AG09309 (cell line): ENCODE results near the gene UBE2Z.
"Not testable (repeated sequence)": the region's sequence is repeated elsewhere in the genome, so short reads cannot be mapped to it uniquely, and the experiment has no call there.

ENCODE experiments used
- DNase-seq: peaks from one replicate; pipeline ENCODE4 v3.0.0-alpha.2; 2010; ENCODE audit warnings: low read depth
- H3K4me3 ChIP-seq: 2 replicates; pipeline ENCODE4 v1.5.1; 2011; ENCODE audit warnings: mild to moderate bottlenecking, low read depth, low read length, moderate library complexity; ENCODE audit not compliant: control insufficient read depth
- TF ChIP-seq, protein P1 (sequence below): IDR thresholded peaks from 2 replicates; pipeline ENCODE4 v1.5.1; 2011; ENCODE audit warnings: mild to moderate bottlenecking, low read depth, low read length, inconsistent platforms; ENCODE audit not compliant: insufficient read depth, control insufficient read depth; ENCODE audit errors: missing control alignments

Gene UBE2Z

DNA sequence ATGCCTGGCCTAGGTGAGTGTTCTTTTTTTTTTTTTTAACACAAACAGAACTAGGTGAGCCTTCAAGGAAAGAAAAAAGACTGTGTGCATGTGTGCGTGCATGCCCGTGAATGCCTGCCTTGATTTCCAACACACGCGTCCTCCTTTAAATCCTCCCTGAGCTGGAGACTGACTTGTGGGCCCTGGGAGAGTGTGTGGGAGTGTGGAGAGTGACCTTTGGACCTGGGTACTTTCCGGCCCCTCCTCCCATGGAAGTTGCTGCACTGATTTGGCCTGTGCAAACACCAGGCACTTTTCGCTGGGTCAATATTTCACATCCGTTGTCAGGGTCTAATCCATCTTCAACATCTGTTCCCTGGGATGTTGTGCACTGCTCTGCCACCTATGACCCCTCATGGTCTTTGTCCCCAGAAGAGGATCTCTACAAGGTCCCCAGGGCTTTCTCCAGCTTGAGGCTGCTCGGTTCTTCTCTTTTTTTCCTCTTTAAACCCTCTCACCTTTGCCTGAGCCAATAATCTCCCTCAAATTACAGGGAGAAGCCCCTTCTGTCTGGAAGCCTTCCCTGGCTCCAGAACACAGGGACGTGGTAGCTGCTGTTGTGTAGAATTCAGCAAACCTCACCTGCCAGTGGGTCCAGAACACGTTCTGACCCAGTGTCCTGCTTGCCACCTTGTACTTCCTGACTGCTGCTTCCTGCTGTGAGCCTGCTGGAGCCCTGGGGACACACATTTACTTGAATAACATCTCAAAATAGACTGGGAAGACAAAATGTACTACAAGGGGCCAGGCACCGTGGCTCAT, 36.5 kb upstream of the UBE2Z start:
- DNase-seq = no peak
- TF ChIP-seq, protein P1, sequence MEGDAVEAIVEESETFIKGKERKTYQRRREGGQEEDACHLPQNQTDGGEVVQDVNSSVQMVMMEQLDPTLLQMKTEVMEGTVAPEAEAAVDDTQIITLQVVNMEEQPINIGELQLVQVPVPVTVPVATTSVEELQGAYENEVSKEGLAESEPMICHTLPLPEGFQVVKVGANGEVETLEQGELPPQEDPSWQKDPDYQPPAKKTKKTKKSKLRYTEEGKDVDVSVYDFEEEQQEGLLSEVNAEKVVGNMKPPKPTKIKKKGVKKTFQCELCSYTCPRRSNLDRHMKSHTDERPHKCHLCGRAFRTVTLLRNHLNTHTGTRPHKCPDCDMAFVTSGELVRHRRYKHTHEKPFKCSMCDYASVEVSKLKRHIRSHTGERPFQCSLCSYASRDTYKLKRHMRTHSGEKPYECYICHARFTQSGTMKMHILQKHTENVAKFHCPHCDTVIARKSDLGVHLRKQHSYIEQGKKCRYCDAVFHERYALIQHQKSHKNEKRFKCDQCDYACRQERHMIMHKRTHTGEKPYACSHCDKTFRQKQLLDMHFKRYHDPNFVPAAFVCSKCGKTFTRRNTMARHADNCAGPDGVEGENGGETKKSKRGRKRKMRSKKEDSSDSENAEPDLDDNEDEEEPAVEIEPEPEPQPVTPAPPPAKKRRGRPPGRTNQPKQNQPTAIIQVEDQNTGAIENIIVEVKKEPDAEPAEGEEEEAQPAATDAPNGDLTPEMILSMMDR = no peak

DNA sequence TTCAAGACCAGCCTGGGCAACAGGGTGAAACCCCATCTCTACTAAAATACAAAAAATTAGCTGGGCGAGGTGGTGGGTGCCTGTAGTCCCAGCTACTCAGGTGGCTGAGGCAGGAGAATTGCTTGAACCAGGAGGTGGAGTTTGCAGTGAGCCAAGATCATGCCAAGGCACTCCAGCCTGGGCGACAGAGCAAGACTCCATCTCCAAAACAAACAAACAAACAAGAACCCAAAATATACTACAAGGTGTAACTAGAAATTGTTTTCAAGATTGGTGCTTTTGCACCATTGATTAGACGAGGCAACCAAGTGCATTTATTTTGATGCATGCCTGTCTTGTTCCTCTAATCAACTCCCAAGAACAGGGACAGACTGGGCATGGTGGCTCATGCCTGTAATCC, 35.8 kb upstream of the UBE2Z start:
- DNase-seq, H3K4me3 ChIP-seq: not testable (repeated sequence)

More for the DNA sequence above, 36.5 kb upstream of the UBE2Z start:
- no peak overlapping the region for H3K4me3 ChIP-seq

DNA sequence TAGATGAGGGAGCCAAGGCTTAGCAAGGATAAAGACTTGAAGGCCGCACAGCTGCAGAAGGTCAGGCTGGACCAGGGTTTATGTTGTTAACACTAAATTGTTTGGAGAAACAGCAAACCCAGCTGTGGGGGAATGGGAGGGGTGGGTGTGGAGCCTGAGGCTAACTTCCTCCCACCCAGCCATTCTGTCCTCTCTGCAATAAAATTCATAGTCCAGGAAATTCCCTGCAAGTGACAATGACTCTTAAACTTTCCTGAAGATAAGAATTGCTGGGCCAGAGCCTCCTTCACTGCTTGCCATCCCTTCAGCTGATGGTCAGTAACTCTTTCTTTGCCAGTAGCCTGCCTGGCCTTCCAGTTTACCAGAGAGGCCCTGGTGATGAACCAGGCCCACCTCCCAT, 35.0 kb upstream of the UBE2Z start:
- no peak overlapping the region for H3K4me3 ChIP-seq
- no peak for DNase-seq
- TF ChIP-seq, protein P1 = no peak

DNA sequence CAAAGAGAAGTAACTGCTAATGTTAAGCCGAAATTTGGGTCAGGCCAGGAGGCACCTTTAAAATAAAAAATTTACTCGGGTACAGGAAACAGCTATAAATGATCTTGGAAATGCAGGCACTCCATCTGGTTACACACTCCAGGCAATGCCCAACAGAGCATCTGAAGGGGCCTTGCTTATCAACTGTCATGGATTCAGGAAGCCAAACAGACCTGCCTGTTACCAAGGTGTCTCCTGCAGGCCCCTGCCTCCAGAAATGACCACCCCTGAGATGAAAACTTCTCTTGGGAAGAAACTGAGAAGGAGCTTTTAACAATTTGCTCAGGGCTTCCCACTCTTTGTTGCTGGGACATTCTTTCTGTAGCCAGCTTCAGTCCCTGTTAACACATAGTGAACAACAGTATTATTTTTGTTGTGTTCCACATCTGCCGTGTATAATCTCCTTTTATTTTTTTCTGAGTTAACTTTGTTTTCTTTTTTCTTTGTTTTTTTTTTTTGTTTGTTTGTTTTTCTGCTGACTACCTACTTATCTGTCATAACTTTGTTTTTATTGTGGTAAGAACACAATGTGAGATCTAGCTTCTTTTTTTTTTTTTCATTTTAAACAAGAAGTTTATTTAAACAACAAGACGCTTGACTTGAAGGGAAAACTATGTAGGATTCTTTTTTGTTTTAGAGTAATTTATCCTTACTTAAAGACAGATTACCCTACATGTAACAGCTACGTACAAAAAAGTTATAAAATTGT, 34.3 kb upstream of the UBE2Z start:
- TF ChIP-seq, protein P1 = no peak
- DNase-seq = no peak
- H3K4me3 ChIP-seq = no peak overlapping the region

DNA sequence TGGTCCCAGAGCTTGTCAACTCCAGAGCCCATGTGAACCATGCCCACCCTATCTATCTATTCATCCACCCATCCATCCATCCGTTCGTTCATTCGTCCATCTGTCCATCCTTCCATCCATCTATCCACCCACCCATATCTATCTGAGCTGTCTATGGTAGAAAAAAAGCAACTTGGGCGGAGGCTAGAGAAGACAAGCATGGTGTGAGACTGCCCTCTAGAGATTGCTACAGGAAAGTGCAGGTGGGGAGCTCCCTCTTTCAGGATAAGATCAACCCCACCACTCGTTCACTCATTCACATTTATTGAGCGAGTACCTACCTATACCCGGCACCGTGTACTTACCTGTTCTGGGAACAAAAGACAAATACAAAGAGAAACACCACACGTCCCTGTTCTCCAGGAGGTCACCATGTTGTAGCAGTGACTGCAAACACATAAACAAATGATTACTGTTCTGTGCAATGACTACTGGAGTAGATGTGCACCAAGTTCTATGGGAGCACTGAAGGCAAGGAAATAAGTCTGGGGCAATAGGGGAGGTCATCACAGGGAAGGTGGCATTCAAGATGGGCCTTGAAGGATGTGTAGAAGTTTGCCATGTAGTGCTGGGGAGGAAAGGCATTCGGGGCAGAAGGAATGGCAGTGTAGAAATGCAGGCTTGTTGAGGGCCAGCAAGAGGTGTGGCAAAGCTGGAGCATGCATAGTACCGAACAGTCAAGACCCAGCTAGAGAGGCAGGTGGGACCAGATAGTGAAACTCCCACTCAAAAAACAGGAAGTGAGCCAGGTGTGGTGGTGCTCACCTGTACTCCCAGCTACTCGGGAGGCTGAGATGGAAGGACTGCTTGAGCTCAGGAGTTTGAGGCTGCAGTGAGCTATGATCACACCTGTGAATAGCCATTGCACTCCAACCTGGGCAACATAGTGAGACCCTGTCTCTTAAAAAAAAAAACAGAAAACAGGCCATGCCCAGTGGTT, 29.0 kb upstream of the UBE2Z start:
- TF ChIP-seq, protein P1 = peak; percentile 94
- peak; percentile 10 for DNase-seq
- H3K4me3 ChIP-seq = no peak overlapping the region

DNA sequence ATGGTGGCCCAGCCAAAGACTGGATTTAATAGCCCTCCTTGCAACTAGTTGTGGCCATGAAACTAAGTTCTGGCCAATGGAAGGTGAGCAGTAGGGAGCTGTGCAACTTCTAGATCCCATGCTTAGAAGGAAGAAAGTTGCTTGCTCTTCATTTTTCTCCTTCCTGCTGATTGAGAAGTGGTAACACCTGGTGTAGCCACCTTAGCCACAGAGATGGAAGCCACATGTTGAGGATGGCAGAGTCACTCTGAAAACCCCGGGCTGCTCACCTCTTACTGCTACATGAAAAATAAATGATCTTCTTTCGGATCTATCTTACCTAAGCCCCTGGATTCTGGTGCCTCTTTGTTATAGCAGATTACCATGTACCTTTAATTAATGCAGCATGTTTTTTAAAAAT, 25.9 kb upstream of the UBE2Z start:
- no peak for DNase-seq
- TF ChIP-seq, protein P1 = no peak
- H3K4me3 ChIP-seq = no peak overlapping the region
